Measurements from ENCODE around the gene SPEM1.
A peak's percentile ranks its signal among the peaks of the same experiment; 100 is the strongest.

- peak; percentile 9 for TF ChIP-seq CTCF (IDR thresholded peaks at IDR 0.05; ENCODE audit: low read depth, low read length, poor library complexity, severe bottlenecking)
- TF ChIP-seq EZH2phosphoT487 (IDR thresholded peaks at IDR 0.05; ENCODE audit: borderline replicate concordance, low read length): no peak
These were observed 20.7 kb downstream of the SPEM1 start for GRCh38 chr17:7440834-7441195.

All from DOHH2 (cell line).